ENCODE results near the gene OSBPL2.

The OSBPL2 gene

DNA sequence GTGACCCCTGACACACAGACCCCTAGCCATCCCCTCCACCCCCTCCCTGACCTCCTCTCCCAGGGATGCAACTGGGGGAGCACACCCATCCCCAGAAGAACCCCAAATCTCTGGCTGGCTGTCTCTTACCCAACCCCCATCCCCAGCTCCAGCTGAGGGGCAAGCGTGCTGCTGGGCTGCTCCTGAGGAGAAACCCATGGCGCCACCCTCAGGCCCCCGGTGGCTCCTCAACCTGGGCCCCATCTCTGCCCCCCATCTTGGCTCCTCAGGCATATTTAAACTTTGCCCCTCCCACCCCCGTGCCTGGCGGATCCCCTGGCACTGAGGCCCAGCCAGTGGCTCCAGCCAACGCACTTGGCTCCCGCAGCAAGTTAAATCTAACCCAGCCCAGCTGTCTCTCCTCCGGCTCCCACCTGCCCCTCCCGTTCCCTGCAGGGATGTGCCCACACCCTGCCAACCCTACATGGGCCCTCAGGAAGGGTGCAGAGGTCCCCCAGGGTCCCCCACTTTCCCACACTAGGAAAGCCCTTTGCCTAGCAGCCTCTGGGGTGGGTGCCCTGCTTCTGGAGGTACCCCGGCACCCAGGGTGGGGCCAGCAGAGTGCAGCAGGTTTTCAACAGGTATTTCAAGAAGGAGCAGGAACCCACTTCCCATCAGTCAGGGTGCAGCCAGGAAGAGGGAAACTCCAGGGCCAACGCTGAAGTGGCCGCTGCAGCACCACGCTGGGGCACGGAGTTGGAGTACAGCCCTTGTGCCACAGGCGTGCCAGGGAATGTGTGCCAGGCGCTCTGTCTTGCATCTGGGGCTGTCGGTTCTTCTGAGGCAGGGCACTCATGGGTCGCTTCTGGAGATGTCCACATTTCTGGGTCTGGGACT is 5.3 kb upstream of the OSBPL2 start:
- DNase-seq (ENCODE audit: extremely low spot score, insufficient read length, low read depth) = no peak
- FAIRE-seq = no peak

DNA sequence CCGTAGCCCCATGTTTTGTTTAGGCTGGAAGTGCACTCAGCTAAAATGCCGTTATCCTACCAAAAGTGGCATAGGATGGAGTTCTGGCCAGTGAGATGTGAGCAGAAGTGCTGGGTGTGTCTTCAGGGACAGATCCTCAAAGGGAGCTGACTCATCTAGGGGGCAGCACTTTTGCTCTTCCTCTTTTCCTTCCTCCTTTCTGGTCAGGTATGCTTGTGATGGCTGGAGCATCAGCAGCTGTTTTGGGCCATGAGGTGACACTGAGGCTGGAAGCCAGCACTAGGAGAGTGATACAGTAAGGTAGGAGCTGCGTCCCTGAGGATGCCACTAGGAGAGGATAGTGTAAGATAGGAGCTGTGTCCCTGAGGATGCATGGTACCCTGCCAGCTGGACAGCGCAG is 4.6 kb upstream of the OSBPL2 start:
- DNase-seq (ENCODE audit: extremely low spot score, insufficient read length, low read depth) (no peak), FAIRE-seq (no peak)

DNA sequence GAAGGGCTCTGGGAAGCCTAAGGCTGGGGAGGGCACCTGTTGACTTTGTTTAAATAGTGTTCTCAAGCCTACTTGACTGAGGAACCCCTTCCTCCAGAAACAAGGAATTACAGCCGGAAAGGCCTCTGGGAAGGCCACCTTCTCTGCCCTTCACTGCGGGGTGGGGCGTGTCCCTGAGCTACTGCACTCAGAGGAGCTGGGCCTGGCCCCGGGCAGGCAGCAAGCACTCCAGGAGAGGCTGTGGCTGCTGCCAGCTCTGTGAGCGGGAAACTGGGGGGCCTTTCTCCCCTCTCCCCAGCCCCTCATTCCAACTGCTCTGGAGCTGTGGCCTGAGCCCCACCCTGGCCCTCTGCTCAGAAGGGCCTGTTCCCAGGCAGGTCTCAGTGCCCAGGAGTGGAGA is 4.0 kb upstream of the OSBPL2 start:
- FAIRE-seq (no peak), DNase-seq (ENCODE audit: extremely low spot score, insufficient read length, low read depth) (no peak)

DNA sequence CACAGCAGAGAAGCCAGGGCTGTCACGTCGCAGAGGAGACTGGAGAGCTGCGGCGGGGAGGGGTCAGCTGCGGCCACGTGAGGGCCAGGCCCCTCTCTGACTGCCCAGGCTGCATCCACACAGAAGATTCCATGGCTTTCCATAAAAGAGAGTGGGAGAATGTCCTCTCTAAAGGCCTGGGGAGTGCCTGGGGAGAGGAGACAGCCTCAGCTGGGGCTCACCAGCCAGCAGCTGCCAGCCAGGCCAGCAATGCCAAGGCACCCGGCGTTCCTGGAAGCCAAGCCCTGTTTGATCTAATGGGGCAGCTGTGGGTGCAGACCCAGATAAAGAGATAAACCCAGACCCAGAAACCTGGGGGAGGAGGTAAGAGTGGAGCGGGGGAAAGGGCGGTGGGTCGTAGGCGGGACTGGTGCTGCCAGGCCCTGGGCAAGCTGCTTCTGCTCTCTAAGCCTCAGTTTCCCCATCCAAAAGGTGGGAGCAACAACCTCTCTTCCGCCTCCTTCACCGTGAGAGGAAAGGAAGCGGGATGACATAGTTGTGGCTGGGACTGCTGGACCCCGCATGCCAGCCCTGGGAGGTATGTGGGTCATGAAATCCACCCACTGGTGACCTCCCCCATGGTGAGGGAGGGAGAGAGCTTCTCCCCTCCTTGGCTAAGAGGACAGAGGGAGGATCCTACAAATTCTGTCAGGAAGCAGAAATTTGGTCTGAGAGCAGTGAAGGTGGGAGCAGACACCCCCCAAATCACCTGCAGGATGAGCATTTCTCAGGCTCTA is 3.1 kb upstream of the OSBPL2 start:
- FAIRE-seq = no peak
- no peak for DNase-seq (ENCODE audit: extremely low spot score, insufficient read length, low read depth)

DNA sequence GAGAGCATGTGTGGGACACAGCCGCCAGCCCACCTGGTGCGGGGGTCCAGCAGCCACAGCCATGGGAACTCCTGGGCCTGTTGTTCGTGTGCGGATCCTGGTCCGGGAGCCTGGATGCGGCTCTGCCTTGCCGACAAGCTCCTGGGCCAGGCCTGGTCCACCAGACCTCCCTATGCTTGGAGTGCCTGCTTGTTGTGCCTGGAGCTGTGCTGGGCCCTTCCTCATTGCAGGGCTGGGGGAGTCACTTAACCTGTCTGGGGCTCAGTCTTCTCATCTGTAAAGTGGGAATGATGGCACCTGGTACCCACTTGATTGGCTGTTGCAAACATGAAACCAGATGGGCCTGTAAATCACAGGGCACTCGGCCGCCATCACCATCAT is 2.6 kb upstream of the OSBPL2 start:
- no peak for FAIRE-seq
- DNase-seq (ENCODE audit: extremely low spot score, insufficient read length, low read depth) = no peak

DNA sequence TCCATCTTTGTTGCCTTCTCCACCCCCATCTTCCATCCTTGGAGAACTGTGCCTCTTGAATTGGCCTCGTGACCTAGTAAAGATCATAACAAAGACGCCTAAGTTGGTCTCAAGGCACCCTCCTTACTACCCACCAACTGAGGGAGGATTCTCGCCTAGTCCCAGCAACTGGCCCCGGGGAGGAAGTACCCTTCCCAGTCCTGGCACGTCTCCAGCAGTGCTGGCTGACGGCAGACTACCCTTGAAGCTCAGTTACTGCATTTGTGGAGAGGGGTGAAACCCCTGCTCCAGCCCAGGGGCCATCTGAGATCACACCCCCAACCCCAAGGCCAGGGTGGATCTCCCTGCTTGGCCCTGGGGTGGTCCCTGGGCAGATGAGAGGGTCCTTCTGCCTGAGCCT is 2.1 kb upstream of the OSBPL2 start:
- DNase-seq (ENCODE audit: extremely low spot score, insufficient read length, low read depth) (no peak), FAIRE-seq (no peak)

DNA sequence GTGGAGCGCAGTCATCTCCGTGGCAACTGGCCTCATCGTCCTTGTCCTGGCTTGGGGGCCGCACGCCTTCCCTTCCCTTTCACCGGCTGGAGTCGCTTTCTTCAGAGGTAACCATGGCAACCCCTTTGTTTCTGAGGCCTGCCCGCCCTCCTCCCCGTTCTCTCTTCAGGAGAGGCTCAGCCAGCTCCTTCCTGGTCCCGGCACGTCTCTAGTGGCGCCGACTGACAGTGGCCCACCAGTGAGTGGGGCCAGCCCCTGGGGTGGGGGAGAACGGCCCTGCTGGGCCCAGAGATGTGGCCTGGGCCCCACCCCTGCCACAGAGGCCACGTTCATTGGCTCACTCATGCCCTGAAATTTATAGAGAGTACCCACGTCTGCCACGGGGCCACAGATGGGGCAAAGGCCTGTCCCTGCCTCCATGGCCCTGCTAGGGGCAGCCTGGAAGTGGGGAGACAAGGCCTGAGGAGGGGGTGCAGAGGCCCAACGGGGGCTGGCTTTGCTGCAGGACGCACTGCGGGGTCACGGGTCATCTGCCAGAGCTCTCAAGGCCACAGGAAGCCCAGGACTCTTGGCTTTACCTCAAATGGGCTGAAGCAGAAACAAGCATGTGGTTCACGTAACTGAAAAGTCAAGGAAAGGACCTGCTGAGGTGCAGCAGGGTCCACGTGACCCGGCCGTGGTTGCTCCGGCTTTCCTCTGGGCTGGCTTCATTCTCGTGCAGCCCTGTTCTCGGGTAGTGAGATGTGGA is 1.4 kb upstream of the OSBPL2 start:
- FAIRE-seq (no peak), DNase-seq (ENCODE audit: extremely low spot score, insufficient read length, low read depth) (no peak)

DNA sequence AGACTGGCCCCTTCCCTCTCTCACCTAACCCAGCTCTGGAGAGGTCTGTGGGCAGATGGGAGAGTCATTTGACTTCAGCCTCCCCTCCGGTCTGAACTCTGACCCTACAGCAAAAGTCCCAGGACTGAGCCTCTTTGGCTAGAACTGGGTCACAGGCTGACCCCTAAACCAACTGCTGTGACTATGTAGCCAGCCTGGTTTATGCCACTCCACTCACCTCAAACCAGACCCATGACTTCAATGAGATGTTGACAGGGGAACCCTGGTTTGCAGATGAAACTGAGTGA is 864 bp upstream of the OSBPL2 start:
- DNase-seq (ENCODE audit: extremely low spot score, insufficient read length, low read depth) (no peak), FAIRE-seq (no peak)

DNA sequence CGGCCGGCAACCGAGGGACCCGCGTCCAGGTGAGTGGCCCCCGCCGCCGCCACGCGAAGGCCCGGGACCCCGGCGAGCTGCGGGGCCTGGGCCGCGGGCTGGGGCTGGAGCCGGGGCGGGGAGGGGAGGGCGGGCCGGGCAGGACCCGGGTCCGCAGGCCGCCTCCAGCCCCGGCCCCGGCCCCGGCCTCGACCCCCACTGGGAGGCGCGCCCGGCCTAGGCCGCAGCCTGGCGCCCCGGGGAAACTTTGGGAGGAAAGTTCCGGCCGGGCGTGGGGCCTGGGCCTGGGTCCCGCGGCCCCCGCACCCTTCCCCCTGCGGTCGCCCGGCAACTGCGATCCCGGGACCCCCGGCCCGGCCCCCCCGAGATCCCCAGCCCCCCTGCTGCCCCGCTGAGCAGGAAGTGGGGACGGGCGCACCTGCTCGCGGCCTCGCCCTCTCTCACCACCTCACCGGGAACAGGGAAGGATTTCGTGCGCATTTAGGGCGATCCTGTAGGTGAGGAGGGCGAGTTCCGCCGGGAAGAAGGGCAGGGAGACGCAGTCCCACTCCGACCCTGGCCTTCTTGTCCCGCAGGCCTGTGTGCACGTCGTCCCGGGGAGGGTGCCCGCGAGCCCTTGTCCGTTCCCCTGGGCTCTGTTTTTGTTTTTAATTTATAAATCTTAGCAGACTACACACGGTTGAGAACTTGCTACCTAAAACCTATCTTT is 402 bp downstream of the OSBPL2 start:
- DNase-seq (ENCODE audit: extremely low spot score, insufficient read length, low read depth) (no peak), FAIRE-seq (no peak)

DNA sequence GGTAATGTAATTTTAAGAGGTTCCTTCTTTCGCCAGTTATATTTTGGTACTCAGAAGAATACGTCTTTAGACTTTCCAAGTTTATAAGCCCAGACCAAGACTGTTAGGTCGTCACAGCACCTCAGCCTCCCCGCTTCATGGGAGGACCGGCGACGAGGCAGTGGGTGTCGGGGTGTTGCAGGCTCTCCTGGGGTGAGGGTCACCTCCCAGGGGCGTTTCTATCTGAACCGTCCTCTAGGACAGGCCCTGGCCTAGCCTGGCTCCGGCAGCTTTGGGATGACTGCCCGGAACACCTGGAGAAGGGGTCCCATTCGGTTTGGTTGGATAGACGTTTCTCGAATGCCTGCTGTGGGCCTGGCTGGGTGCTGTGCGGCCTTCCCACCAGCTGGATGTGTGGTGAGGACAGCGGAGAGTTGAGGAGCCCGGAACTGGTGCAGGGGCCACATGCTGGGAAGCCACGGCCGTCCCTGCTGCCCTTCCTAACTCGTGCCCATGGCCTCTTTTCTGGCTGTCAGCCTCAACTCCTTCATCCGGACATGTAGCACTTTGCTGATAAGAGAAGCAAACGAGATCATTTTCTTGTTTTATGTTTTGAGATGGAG is 1.1 kb downstream of the OSBPL2 start:
- DNase-seq (ENCODE audit: extremely low spot score, insufficient read length, low read depth) (no peak), FAIRE-seq (no peak)

DNA sequence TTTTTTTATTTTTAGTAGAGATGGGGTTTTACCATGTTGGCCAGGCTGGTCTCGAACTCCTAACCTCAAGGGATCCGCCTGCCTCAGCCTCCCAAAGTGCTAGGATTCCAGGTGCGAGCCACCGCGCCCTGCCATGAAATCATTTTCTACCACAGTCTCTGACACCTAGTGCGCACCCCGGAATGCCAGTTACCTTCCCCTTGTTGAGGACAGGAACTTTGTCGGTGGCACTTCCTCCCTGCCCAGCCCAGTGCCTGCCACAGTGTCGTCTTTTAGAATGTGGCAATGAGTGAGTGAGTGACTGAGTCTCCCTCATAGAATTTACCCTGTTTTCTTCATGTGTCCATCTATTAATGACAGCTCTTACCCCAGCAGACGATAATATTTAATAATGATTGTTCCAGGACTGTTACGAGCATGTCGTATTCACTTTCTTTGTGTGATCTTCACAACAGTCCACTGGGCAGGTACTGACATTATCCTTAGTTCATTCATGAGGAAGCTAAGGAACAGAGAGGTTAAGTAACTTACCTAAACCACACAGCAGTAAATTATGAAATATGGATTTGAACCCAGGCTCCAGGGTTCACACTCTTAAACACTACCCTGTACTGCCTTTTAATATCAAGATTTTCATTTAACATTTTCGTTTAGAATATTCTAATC is 1.8 kb downstream of the OSBPL2 start:
- FAIRE-seq = no peak

DNA sequence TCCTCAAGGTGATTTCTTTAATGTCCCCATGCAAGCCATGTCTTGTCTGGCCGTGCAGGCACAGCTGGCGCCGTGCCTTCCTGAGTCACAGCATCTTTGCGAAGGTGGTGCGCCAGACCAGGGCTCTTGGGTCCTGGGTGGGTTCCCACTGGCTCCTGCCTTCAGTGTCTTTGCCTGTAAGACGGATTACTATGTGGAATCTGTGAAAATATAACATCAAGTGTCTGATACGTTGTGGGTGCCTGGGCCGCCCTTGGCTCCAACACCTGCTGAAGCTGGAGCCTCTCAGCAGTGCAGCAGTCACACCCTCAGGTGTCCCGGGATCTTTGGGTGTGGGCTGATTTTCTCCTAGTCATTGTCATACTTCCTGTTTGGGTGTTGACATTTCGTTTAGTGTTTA is 3.2 kb downstream of the OSBPL2 start:
- FAIRE-seq (no peak), DNase-seq (ENCODE audit: extremely low spot score, insufficient read length, low read depth) (no peak)

More for the DNA sequence above, 1.8 kb downstream of the OSBPL2 start:
- no peak for DNase-seq (ENCODE audit: extremely low spot score, insufficient read length, low read depth)

DNA sequence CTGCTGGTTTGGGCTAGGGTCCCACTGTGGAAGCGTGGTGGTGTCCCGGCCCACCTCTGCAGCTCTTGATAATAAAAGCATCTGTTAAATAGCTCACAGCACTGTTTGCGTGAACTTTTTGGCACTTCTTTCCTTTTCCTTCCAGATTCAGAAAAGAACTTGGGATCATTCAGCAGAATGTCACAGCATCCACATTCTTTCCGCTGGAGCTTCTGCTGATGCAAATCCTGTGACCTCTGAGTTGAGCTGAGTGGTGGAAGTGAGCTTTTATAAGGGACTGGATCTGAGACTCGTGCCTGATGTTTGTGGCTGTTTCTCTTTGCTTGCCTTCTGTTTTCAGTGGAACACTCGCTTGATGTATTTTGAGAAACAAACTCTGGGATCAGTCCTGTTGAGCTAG is 3.9 kb downstream of the OSBPL2 start:
- FAIRE-seq = no peak
- DNase-seq (ENCODE audit: extremely low spot score, insufficient read length, low read depth) = no peak

DNA sequence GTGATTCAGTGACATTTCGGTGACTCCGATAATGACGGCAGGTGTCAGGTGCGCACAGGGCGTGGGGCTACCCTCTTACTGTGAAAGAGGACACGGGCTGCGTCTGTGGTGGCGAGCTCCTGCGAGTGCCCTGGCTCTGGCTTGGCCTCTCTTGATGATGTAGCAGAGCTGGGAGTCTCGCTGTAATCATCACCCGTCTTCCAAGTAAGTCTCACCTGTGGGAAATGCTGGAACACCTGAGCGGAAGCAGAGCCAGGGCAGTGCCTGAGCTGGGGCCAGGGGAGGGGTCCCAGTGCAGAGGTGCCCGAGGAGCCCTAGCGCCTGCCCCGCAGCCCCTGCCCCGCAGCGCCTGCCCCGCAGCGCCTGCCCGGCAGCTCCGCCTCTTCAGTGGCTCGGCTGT is 4.8 kb downstream of the OSBPL2 start:
- DNase-seq (ENCODE audit: extremely low spot score, insufficient read length, low read depth) (no peak), FAIRE-seq (no peak)

DNA sequence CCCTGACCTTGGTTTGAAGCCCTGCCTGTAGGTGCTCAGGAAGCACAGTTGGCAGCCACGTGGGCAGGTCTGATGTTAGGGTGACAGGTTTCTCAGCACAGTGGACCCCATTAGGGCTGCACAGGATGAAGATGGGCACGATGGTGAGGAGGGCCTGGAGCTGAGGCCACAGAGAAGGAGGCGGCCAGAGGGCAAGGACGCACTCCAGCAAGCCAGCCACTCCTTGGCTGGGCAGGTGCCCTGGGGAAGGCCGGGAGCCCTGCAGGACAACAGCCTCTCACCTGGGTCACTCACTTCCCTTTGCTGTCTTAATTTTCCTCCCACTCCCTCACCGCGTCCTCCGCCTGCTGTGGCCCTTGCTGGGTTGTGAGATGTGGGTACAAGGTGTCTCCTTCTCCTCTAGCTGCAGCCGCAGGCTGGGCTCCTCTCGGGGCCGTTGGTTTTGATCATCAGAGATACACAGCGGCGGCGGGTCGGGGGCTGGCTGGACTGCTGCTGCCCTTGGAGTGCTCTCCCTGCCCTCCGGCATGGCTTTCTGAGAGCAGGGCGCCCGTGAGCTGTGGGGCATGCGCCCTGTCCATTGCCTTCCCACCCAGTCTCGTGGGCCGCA is 5.7 kb downstream of the OSBPL2 start:
- FAIRE-seq = no peak
- DNase-seq (ENCODE audit: extremely low spot score, insufficient read length, low read depth) = no peak

DNA sequence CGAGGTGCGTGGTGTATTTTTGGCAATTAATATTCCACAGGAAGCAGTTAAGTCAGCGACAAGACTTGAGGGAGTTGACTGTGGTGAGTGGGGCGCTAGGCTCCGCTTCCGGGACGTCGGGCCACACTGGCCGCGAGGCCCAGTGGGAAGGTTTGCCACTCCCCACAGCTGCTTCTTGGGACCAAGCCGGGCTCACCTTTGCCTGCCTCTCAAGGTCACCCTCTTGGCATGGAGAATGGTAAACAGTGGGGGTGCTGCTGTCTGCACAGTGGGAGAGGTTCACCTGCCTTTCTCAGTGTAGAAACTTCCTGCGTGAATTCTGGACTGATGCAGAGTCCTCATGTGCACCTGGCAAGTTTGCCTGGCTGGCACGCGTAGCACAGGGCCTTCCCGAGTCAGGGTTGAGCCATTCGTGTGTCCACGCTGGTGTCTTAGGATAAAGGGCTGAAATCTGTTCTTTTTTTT is 6.4 kb downstream of the OSBPL2 start:
- DNase-seq (ENCODE audit: extremely low spot score, insufficient read length, low read depth) (no peak), FAIRE-seq (no peak)

DNA sequence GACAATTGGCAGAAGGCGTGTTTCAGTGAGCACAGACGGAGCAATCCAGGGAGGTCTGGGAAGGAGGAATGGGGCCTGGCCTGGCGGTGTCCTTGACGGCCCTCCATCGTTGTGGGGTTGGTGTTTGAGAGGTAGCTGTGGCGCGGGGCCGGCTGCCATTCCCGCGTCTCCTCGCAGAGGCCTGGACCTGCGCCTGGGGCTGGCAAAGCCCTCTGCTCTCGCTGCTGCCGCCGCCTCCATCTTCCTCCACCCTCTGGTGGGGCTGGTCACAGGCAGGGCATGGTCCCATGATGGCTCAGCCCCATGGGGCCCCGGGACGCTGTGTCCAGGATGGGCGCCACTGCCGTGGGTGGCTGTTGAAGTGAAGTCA is 7.6 kb downstream of the OSBPL2 start:
- DNase-seq (ENCODE audit: extremely low spot score, insufficient read length, low read depth) = no peak
- FAIRE-seq = no peak

DNA sequence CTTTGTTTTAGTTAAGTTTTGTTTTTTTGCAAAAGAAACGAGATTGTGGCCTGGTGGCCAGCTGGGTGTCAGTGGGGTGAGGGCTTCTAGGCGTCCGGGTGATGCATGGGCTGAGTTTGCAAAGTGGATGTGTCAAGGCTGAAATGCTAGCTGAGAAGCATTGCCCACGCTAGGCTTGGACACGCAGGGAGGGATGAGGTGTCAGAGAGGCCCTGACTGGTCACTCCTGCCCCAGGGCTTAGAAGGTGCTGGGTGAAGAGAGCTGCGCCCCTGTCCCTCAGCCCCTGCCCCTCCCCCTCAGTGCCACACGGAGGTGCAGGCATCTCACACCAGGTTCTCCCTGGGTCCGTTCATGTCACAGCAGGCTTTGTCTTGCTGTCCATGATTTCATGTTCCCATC is 8.1 kb downstream of the OSBPL2 start:
- DNase-seq (ENCODE audit: extremely low spot score, insufficient read length, low read depth) (no peak), FAIRE-seq (no peak)
